PC-9 (cell line): Measurements from ENCODE around the gene HS3ST6.

Source experiments
- CTCF ChIP-seq: fragments of 200-600 bp; sonication (generic); conservative IDR thresholded peaks from 2 replicates; pipeline ENCODE4 v1.6.1; 2017; ENCODE audit warnings: mixed run types, antibody characterized with exemption, mild to moderate bottlenecking, moderate library complexity
- EZH2 ChIP-seq: fragments of 200-600 bp; sonication (generic); IDR thresholded peaks from 2 replicates; pipeline ENCODE4 v1.8.0; 2017; ENCODE audit warnings: antibody characterized with exemption, low read depth

DNA sequence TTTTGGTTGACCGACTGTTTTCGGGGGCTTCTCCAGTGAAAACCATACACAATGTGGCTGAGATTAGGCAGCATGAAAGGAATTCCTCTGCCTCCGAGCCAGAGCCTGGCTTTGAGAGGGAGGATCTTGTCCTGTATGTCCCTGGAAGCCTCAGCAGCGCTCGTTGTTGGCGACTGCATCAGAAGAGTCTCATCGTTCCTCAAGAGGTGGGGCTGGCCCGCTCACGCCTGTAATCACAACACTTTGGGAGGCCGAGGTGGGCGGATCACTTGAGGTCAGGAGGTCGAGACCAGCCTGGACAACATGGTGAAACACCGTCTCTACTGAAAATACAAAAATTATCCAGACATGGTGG, 15.0 kb downstream of the HS3ST6 start:
- TF ChIP-seq CTCF = no peak
- no peak for TF ChIP-seq EZH2
